Measurements from ENCODE around the gene MRPS17. TPM values are rescaled to one million over a fixed set of nuclear protein-coding genes. Genes with fewer than 3 reads are reported as not detected.

MRPS17 gene
- total and polyA plus RNA-seq, 9 of the 15 experiments (the other 6 are each of a cell fraction or from before 2014, with no cell fraction given), result 25.9 to 99.3 (median 43.9) TPM

DNA sequence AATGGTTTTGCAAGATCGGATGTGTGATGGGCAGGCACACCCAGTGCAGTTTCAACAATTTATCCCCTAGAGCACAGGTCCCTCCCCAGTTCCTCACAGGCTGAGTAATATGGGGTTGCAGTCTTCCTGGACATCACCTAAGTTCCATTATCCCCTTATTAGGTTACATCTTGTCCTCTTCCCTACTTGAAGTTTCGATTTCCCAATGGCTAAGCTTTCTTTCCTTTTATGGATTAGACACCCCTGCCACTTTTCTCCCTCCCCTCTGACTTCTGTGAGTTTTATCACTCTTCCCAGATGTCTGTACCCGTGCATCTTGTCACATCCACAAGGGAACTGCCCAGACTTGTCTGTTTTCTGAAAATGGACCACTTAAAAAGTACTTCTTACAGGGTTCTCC is 10.3 kb downstream of the MRPS17 start:
- H3K79me2 ChIP-seq (ENCODE audit: control insufficient read depth, insufficient read depth, low read length), result peaks cover 23% of the 10 kb centered on the region
- ATAC-seq (no peak), DNase-seq (ENCODE audit: extremely low read depth in 1 of 4, low spot score in 3 of 4) (no peak), FAIRE-seq (no peak)
- in situ Hi-C loops (cut with MboI) (no loop called here), intact Hi-C loops (cut with micrococcal nuclease) (loop anchor here (10.0 kb wide), 2 partner anchors 217 to 387 kb away; partner anchors contain the start of gene VOPP1)
- 0 out of 2 replicates have a peak overlapping the region, but pooled peaks have one; percentile 28 for H2AFZ ChIP-seq (ENCODE audit: low read depth, low read length)
- no peaks in the 10 kb centered on the region for H3K27me3 ChIP-seq (ENCODE audit: control insufficient read depth in 2 of 2, insufficient read depth in 2 of 2, low read length in 2 of 2)
- ChIA-PET CTCF (ENCODE audit: low intra/inter-chr PET ratio) (no interaction called here), POLR2A (interaction anchor here (0.5 to 1.2 kb wide), 2 partner anchors 9 to 56 kb away, joined by 3 read pairs; no protein-coding TSS in a partner anchor)
- H3K27ac ChIP-seq (ENCODE audit: extremely low read depth, low read depth, low read length), result no peak overlapping the region
- H3K9ac ChIP-seq (ENCODE audit: insufficient read depth in 1 of 2, low read depth in 2 of 2, low read length in 2 of 2), result peak overlapping the region in 1 of 2 experiments; percentile 71; a peak in 2 of 4 replicates
- peak overlapping the region; percentile 7; the same call in 1 of the 2 replicates for H3K4me2 ChIP-seq (ENCODE audit: insufficient read depth, low read length)
- 28% methylated on average over 3 of the region's 3 CpGs for WGBS (ENCODE audit: insufficient coverage, low coverage, missing lambda C conversion rate)
- peaks cover 11% of the 10 kb centered on the region for H3K36me3 ChIP-seq (ENCODE audit: control insufficient read depth, insufficient read depth, low read length)
- BruUV-seq (replicated peaks), result no TSS peak
- TF ChIP-seq, protein P1, sequence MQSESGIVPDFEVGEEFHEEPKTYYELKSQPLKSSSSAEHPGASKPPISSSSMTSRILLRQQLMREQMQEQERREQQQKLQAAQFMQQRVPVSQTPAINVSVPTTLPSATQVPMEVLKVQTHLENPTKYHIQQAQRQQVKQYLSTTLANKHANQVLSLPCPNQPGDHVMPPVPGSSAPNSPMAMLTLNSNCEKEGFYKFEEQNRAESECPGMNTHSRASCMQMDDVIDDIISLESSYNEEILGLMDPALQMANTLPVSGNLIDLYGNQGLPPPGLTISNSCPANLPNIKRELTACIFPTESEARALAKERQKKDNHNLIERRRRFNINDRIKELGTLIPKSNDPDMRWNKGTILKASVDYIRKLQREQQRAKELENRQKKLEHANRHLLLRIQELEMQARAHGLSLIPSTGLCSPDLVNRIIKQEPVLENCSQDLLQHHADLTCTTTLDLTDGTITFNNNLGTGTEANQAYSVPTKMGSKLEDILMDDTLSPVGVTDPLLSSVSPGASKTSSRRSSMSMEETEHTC (IDR thresholded peaks at IDR 0.05), result no peak
- TF ChIP-seq ZNF79 (CRISPR knock-in tag; IDR thresholded peaks at IDR 0.05; ENCODE audit: low read depth), result no peak
- TF ChIP-seq, protein P2, sequence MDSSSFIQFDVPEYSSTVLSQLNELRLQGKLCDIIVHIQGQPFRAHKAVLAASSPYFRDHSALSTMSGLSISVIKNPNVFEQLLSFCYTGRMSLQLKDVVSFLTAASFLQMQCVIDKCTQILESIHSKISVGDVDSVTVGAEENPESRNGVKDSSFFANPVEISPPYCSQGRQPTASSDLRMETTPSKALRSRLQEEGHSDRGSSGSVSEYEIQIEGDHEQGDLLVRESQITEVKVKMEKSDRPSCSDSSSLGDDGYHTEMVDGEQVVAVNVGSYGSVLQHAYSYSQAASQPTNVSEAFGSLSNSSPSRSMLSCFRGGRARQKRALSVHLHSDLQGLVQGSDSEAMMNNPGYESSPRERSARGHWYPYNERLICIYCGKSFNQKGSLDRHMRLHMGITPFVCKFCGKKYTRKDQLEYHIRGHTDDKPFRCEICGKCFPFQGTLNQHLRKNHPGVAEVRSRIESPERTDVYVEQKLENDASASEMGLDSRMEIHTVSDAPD (CRISPR knock-in tag; IDR thresholded peaks at IDR 0.05), result no peak
- no peak for TF ChIP-seq GATAD2B (IDR thresholded peaks at IDR 0.05; ENCODE audit: borderline replicate concordance)
- no peak for TF ChIP-seq ZNF431 (CRISPR knock-in tag; IDR thresholded peaks at IDR 0.05)
- no peak for TF ChIP-seq SMARCE1 (IDR thresholded peaks at IDR 0.05)
- no peak for TF ChIP-seq RAD51 (IDR thresholded peaks at IDR 0.05; ENCODE audit: borderline replicate concordance, low read depth)
- TF ChIP-seq, protein P3, sequence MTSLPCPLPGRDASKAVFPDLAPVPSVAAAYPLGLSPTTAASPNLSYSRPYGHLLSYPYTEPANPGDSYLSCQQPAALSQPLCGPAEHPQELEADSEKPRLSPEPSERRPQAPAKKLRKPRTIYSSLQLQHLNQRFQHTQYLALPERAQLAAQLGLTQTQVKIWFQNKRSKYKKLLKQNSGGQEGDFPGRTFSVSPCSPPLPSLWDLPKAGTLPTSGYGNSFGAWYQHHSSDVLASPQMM (CRISPR knock-in tag; IDR thresholded peaks at IDR 0.05), result no peak
- TF ChIP-seq, protein P4, sequence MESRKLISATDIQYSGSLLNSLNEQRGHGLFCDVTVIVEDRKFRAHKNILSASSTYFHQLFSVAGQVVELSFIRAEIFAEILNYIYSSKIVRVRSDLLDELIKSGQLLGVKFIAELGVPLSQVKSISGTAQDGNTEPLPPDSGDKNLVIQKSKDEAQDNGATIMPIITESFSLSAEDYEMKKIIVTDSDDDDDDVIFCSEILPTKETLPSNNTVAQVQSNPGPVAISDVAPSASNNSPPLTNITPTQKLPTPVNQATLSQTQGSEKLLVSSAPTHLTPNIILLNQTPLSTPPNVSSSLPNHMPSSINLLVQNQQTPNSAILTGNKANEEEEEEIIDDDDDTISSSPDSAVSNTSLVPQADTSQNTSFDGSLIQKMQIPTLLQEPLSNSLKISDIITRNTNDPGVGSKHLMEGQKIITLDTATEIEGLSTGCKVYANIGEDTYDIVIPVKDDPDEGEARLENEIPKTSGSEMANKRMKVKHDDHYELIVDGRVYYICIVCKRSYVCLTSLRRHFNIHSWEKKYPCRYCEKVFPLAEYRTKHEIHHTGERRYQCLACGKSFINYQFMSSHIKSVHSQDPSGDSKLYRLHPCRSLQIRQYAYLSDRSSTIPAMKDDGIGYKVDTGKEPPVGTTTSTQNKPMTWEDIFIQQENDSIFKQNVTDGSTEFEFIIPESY (CRISPR knock-in tag; IDR thresholded peaks at IDR 0.05), result no peak
- TF ChIP-seq MEF2A (IDR thresholded peaks at IDR 0.05; ENCODE audit: control insufficient read depth, low read depth, low read length), result no peak
- no peak for TF ChIP-seq ETV1 (tag; conservative IDR thresholded peaks at IDR 0.05; ENCODE audit: low read depth)
- H4K20me1 ChIP-seq (replicated peaks; ENCODE audit: control insufficient read depth, insufficient read depth, low read length), result no peaks in the 10 kb centered on the region
- no peaks in the 10 kb centered on the region for H3K9me3 ChIP-seq (replicated peaks; ENCODE audit: control insufficient read depth, insufficient read depth, low read depth, low read length)
- peaks cover 12 to 13% of the 10 kb centered on the region in 2 experiments; a peak in 4 of 5 replicates for H3K4me1 ChIP-seq (replicated peaks in 1 of 2; ENCODE audit: control insufficient read depth in 2 of 2, insufficient read depth in 2 of 2, low read length in 2 of 2)
- H3K4me3 ChIP-seq, result no peak overlapping the region
- H3K9me1 ChIP-seq (ENCODE audit: control insufficient read depth, insufficient read depth, low read length), result no peaks in the 10 kb centered on the region
